HTERT RPE-1 (cell line): ENCODE results near the gene SPACDR.

Experiments used
- in situ Hi-C: fragments of 300-500 bp; cut with MboI; formaldehyde crosslinking; loops from 4 replicates; pipeline ENCODE4 v1.14.3; 2020; ENCODE audit warnings: low sequenced_read_pairs

Gene SPACDR

DNA sequence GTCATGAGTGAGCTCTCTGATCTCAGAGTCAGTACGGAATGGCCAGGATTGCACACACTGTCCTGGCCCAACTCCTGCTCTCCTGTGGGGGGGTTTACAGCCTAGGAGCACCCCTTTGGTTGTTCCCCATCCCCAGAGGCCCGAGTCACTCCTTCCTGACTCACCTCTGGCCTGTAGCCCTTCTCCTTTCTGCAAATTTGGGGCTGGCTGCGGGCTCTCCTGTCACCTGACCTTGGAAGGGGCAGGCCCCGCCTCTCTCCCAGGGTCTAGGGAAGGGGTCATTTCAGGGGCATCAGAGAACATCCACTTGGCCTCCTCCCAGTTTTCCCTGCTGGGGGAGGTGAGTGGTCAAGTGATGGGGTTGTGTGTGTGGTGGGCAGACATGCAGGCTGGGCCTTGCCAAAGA lies 21.4 kb upstream of the SPACDR start:
- in situ Hi-C loops: no loop called here

DNA sequence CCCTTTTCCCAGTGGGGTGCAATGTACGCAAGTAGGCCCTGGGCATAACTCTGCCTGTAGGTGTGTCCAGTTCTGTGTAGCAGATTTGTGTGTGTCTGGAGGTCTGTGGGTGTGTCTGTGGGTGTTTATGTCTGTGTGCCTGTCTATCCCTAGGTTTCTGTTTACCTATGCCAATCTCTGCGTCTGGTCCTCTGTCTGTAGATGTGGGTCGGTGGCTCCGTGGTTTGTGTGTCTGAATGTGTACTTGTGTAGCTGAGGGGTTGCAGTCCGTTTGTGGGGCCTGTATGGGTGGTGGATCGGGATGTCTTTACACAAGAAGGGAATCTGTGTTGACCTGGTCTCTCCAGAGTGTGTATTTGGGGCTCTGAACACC lies 20.6 kb upstream of the SPACDR start:
- in situ Hi-C loops: no loop called here

DNA sequence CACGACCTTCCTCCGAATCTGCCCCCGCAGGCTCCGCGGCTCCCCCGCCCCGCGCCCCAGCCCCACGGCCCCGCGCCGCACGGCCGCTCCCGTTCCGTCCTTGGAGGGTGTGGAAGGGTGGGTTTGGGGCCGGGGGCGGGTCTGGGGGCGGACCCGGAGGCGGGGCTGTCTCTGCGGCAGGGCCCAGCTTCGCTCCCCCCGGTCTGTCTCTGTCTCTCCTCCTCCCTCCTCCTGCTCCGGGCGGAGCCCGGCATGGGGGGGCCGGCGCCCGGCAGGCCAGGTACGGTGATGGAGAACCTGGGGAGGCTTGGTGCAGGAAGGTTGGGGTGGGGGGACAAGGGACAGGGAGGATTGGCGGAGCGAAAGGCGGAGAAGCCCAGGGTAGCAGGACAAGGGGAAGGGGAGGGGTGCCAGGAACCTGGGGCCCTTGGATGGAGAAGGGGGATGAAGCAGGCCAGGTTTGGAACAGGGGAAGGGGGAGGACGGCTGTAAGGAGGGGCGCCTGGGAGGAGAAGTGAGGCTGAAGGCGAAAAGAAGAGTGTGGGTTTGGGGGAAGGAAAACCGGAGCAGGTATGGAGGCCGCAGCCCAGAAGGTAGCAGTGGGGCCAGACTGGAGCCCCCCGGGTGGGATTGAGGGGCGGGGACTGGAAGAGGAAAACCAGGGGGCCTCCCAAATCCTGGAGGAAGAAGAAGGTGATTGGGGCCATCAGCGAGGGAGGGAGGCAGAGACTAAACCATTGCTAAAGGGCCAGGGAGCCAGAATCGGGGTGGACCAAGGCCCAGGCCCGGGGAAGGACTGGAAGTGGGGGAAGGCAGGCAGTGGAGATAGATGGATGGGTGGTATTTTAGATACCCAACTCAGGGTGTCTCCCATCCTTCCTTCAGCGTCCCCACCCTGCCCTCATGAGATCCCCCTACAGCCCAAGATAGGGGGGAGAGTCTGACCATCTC lies 19.9 kb upstream of the SPACDR start, which contains the start of gene NYAP1:
Gene NYAP1, plus strand, starts transcription at position 206 of the 951 bp plus-strand sequence. CDS start 1,385 bp downstream, outside the sequence.
- in situ Hi-C loops: no loop called here

DNA sequence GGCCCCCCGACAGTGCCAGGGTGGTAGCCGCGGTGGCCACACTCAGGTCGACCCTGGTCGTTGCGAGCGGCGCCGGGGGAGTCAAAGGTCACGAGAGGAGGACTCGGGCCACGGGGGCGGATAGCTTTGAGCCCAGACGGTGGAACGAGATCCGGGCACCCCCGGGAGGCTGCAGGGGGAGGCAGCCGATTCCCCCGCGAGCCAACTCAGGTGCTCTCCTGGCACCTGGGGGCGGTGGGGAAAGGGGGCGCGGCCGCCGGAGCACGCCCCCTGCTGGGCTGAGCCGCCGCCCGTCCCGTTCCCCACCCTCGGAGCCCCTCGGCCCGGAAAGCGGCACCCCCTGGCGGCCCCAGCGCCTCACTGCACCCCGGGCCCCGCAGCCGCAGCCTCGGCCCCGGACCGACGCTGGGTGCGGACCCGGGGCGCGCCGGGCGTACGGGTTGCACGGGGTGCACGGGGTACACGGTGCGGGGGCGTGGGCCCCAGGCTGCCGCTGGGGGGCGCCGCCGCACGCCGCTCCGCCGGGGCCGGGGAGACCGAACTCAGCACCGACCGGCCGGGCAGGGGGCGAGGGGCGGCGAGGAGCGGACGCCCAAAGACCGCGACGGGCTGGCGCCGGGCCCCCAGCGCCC lies 19.1 kb upstream of the SPACDR start:
- in situ Hi-C loops: no loop called here

DNA sequence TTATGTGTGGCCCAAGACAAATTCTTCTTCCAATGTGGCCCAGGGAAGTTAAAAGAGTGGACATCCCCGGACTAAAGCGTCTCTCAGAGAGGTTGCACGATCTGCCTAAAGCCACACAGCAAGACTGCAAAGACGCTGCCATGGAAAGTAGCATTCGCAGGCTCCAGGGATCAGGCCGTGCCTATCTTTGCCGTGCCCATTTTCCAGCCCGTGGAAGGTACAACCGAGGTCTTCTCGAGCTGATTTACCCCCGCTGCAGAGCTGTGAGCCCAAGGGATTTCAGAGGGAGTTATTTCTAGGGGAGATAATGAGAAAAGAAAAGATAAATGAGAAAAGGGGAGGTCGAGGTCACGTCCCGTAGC lies 18.6 kb upstream of the SPACDR start:
- in situ Hi-C loops: no loop called here

DNA sequence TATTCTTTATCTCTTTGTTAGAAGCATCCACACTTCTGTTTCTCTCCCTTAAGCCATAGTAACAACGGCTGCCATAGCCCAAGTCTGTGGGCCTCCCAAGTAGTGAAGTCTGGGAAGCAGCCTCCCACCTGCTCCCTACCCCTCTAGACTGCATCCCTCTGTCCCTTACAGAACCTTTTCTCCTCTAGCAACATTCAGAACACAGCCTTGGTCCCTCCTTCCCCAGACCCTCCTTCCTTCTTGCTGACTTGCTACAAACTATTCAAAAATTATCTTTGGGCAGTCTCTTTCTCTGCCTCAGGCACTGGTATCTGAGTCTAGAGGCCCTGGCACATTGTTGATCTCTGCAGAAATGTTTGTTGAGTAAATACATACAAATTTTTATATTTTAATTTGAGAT lies 17.4 kb upstream of the SPACDR start:
- in situ Hi-C loops: no loop called here

DNA sequence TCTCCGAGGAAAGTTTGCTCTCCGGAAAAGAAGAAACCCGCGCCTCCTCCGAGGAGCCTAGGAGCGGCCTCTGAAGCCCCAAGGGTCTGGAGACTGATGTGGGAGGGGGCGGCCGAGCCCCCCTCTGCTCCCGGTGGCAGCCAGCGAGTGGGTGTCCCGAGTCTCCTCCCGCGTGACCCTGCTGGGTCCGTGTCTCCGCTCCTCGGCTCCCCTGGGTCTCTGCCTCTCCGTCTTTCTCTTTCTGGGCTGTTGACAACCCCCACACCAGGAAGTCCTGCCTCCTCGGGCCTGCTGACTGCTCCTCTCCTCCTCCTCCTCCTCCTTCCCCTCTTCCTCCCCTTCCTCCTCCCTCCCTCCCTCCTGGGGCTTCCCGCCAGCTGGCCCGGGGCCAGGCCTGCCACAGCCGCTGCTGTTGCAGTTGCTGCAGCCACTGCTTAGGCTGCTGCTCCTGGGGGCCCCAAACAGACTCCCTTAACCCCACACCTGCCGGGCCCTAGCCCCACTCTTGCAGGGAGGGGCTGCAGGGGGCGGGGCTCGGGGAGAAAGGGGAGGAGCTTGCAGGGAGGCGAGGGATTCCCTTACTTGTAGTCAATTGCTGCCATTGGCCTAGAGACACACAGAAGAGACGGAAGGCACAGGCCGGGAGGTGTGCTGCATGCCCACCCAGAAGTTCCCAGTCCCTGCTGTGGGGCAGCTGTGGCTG lies 15.0 kb upstream of the SPACDR start, which contains the start of gene TSC22D4:
Gene TSC22D4, minus strand, starts transcription at position 257 of the 703 bp plus-strand sequence. CDS start 1,176 bp downstream, outside the sequence.
- in situ Hi-C loops: no loop called here

DNA sequence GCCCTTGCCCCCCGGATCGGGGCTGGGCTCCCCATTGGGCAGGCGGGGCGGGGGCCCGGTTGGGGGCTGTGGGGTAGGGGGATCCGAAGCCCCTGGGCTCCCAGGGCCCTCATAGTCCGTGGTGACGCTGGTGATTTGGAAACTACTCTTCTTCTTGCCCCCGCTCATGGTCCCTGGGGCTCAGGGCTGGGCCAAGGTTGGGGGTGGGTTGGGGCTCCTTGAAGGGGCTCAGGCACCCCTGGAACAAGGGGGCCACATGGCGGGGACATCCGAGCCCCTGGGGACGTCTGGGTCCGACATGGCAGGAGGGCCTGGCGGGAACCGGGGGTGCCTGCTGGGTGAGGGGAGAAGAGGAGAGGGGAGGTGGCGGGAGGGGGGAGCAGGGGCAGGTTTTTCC lies 13.8 kb upstream of the SPACDR start:
- in situ Hi-C loops: no loop called here

DNA sequence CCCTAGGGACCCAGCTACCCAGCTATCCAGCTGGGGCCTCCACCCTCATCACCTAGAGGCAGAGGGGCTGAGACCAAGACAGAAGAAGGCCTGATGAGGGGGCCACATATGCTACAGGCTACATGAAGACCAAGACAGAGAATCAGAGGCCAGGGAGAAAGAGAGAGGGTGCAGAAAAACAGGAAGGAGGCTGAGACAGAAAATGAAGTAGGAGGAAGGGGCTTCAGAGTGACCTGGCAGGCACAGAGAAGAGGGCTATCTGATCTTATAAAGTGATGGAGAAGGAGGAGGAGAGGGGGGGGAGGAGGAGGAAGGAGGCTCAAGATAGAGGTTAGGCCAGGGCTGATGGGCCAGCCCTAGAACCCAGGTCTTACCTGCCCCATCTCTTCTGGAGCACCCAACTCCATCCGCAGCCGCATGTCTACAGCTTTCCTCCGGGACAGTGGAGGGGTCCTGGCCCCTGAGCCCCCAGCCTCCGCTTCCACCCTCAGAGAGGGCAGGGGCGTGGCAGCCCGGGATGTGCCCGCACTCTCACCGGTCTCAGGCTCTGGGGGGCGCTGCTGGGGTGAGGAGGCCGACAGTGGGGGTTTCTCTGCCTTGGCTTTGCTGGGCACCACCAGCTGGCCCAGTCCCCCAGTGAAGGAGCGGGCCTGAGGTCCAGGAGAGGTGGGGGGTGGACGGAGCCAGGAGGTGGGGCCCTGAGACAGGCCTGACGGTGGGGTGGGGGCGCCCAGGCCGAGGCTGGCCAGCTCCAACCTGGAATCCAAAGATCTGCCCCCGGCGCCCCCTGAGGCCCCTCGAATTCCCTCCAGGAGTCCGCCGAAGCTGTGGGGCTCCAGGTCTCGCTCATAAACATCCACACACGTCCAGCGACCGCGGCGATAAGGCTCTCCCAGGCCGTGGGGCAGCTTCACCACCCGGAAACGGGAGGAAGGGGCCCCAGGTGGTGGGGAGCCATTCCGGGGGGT lies 13.1 kb upstream of the SPACDR start:
- in situ Hi-C loops: no loop called here

DNA sequence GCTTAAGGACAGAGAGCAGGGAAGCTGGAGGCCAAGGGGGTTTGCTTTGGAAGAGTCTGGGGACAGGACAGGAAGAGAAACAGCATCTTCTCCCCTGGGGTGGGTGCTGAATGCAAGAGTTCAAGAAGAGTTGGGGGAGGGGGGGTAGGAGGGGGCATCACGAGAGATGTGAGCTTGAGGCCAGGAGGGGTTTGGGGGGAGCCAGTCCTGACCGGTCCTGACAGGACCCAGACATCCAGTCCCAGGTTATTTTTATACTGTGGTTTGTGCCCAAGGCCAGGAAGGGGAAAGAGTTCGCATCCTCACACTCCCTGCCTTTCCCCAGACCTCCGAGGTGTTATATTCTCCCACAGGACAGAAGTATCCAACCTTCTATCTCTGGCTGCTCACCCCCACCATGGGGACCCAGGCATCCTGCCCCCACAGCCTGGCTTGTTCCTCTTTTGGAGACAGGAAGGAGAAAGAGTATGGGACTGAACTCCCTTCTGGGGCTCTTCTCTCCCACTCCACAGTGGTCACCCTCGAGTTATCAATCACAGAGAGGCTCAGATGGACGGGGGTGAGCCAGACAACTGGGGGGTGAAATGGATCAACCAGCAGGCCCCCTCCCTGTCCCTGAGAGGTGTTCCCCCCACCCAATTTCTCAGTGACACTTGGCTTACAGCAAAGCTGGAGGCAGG lies 12.2 kb upstream of the SPACDR start:
- in situ Hi-C loops: no loop called here

DNA sequence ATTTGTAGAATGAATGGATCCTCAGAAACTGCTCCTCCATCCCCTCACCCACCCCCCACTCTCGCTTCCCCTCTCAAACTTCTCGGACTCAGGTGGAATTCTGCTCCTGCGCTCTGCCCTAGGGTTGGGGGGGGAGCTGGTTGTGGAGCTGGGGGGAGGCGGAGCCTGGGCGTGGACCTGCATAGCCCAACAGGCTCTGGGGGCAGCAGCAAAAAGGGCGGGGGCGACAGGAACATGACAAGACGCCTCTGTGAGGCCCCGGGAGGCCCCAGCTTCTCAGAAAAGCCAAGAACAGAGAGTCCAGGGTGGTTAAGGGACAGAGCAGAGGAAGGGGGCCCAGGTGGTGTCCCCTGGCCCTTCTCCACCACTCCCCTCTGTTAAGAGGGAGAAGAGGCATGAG lies 11.5 kb upstream of the SPACDR start:
- in situ Hi-C loops: no loop called here

DNA sequence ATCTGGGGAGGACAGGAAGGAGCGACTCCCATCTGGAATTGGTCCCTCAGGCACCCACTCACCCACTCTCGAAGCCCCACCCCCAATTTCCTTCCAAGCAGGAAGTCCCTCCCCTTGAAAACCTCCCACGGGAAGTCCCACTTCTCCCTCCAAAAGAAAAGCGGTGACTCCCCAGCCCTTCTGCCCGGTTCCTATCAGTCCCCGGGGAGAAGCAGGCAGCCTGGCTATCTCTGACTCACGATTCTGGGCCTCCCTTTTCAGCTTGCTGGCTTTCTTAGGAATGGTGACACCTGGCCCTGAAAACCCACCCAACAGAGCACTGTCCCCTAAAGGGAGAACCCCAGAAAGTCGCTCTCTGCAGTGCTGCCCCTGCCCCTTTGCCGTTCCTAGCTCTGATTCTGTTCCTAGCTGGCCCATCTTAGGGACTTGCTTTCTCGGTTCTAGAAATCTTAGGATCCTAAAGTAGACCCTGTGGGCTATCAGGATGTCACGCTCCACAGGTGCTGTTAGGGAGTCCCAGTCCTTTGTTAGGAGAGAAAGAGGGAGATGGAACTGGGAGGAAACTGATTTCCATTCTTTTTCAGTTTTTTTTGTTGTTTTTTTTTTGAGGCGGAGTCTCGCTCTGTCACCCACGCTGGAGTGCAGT lies 8.9 kb upstream of the SPACDR start:
- in situ Hi-C loops: no loop called here

DNA sequence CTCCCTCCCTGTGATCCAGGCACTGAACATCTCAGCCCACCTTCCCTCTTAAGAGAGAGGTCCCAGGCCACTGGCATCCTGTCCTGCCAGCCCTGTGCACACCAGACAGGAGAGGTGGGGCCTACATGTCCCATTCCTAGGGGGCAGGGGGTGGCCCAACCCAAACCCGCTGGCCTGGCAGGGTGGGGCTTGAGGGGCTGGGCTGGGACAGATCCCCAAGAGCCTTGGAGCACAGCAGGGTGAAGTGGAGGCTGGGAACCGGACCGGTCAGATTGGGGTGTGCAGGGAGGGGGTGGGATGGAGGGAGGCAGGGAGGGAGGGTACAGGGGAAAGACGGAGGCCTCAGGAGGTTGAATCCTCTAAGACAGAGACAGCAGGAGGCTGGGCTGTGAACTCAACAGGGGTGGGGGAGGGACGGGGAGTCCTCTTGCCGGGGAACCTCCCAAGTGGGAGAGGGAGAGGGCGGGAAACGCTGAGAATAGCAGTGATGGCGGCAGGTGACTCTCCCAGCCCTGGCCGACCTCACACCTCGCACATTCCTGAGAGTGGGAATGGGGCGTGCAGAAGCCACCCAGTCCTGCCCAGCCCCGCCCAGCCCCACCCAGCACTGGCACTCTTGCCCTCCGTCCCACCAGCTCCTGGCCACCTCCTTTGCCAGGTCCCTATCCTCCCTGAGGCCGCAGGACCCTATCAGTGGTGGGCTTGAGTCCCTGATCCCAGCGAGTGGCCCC lies 8.2 kb upstream of the SPACDR start:
- in situ Hi-C loops: no loop called here

DNA sequence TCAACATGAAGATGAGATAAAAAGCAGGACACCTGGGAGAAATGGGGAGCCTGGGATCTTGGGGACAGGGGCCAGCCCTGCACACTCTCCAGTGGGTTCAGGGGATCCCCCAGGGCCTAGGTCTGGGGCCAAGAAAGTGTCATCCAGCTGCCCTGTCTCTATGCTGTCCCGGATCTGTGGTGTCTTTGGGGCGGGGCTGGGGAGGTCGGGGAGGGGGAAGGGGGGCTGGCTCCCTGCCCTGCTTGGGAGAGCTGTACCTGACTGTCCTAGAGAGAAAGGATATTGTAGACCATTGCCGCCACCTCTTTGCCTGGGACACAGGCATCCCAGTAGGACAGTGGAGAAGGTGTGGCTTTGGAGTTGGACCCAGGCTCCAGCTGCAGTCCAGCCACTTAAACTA lies 7.0 kb upstream of the SPACDR start:
- in situ Hi-C loops: no loop called here

DNA sequence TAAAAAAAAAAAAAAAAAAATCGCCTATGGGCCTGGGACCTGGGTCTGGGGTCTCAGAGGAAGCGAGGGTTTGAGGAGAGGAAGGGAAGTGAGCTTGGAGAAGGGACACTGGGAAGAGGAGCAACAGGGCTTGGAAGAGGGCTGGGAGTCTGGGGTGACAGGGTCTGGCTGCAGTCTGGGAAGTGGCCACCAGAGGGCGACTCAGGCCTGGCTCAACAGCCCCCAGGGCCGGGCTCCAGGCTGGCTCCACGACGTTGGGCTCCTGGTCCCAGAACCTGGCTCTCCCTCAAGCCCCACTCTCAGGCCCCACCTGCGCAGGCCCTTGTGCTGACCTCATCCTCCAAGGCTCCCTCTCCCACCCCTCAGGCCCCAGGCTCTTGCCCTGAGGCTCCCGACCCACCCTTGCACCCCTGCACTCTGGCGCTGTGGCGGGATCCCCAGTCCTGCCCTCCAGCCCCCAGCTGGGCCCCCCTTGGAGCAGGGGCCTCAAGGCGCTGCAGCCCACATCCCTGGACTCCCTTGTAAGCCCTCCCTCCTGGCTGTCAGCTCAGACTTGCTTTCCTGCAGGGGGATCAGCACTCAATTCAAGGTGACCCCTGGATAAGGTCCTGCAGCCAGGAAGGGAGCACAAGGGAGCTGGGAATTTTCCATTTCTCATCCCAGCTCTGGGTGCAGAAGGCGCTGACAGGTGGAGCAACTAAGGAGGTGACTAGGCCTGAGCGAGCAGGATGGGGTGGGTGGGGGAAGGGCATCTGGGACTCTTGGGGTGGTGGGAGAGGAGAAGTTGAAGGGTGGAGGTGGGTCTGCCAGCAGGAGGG lies 5.4 kb upstream of the SPACDR start:
- in situ Hi-C loops: no loop called here

DNA sequence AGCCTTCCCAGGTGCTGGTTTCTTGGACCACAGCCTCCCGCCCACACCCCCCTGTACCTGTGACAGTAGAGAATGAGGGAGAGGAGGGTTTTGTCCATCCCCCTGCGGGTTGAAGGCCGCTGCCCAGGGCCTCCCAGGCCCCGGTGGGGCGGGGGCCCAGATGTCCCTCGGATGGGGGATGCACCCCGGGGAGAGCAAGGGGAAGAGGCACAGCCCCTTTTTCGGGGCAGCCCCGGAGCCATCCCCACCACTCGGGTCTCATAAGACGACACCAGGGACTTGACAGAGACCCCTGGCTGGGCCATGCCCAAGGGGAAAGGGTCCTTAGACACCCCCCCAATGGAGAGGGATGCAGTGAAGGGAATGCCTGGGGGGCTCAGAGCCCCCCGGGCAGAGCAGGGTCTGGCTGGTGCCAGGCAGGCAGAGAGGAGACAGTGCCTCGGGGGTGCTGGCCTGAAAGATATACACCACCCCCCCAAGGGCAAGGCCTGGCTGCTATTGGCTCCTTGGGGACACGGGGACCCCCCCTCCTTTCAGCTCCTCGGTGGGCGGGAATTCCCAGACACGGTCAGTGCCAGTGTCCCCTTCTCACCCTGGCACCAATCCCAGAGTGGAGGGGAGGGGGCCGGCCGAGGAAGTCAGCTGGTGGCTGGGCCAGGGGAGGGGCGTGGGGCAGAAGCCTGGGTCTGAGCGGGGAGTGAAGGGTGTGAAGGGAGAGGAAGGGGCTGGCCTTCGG lies 3.7 kb upstream of the SPACDR start:
- in situ Hi-C loops: no loop called here
